Mammary epithelial cell (primary cell): ENCODE results near the gene HTR2B.

Experiments
- EZH2 ChIP-seq: IDR thresholded peaks from 2 replicates; pipeline ENCODE4 v1.6.1; 2012; ENCODE audit warnings: low read length, inconsistent platforms, borderline replicate concordance
- TF ChIP-seq, protein P1 (sequence below), 2 donors: IDR thresholded peaks in 1 of 2; conservative IDR thresholded peaks in 1 of 2; 2 replicates each; pipeline ENCODE4 v1.5.1; 2011 to 2012; ENCODE audit warnings: inconsistent platforms in 2 of 2, low read length in 2 of 2, mild to moderate bottlenecking in 2 of 2, control low read depth in 1 of 2, low read depth in 1 of 2; ENCODE audit not compliant: insufficient read depth in 1 of 2; ENCODE audit errors: extremely low read depth in 1 of 2

DNA sequence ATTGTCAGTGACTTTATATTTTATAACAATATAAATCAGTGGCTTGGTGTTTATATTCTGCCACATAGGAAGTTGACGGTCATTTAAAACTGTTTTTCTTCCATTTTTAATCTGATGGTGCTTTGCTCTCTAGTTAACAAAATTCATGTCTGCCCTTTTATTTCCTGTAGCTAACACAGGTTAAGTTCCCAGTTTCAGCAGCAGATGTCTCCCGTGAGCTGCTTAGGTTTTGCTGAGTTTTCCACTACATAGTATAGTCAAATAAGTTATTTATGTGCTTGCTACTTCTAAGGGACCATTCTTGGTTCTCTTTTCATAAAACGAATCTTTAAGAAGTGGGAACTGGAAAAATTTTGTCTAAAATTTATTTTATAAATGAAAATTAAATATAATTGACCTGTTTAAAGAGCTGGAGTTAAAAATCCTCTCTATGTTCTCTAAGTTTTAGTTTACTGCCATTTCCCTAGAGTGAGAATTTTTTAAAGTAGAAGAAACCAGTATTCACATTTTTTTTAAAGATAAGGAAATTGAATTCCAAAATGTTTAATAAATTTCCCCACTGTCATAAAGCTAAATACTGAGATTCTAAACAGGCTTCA is 20.6 kb downstream of the HTR2B start:
- TF ChIP-seq, protein P1, sequence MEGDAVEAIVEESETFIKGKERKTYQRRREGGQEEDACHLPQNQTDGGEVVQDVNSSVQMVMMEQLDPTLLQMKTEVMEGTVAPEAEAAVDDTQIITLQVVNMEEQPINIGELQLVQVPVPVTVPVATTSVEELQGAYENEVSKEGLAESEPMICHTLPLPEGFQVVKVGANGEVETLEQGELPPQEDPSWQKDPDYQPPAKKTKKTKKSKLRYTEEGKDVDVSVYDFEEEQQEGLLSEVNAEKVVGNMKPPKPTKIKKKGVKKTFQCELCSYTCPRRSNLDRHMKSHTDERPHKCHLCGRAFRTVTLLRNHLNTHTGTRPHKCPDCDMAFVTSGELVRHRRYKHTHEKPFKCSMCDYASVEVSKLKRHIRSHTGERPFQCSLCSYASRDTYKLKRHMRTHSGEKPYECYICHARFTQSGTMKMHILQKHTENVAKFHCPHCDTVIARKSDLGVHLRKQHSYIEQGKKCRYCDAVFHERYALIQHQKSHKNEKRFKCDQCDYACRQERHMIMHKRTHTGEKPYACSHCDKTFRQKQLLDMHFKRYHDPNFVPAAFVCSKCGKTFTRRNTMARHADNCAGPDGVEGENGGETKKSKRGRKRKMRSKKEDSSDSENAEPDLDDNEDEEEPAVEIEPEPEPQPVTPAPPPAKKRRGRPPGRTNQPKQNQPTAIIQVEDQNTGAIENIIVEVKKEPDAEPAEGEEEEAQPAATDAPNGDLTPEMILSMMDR (conservative IDR thresholded peaks at IDR 0.05 in 1 of 2, IDR thresholded peaks at IDR 0.05 in 1 of 2; ENCODE audit: extremely low read depth in 1 of 2, insufficient read depth in 1 of 2, low read depth in 1 of 2, low read length in 2 of 2): peak; percentile 81 to 82
- TF ChIP-seq EZH2: no peak
